ENCODE results near the gene FOXP3.

FOXP3 gene

GRCh38 chrX:49209434-49210251 is 54.9 kb downstream of the FOXP3 start:
- TF ChIP-seq CTCF (IDR thresholded peaks at IDR 0.05), result no peak

GRCh38 chrX:49208399-49208798 is 56.1 kb downstream of the FOXP3 start:
- TF ChIP-seq CTCF (IDR thresholded peaks at IDR 0.05), result no peak

- no peak for TF ChIP-seq CTCF (IDR thresholded peaks at IDR 0.05)
Observed at GRCh38 chrX:49206543-49206942, 58.0 kb downstream of the FOXP3 start.

GRCh38 chrX:49205443-49205842 is 59.1 kb downstream of the FOXP3 start:
- TF ChIP-seq CTCF (IDR thresholded peaks at IDR 0.05), result no peak

- TF ChIP-seq CTCF (IDR thresholded peaks at IDR 0.05), result no peak
Observed at GRCh38 chrX:49204709-49205108, 59.8 kb downstream of the FOXP3 start.

GRCh38 chrX:49204017-49204416 is 60.5 kb downstream of the FOXP3 start:
- TF ChIP-seq CTCF (IDR thresholded peaks at IDR 0.05), result no peak

- TF ChIP-seq CTCF (IDR thresholded peaks at IDR 0.05), result no peak
Observed at GRCh38 chrX:49203536-49203935, 61.0 kb downstream of the FOXP3 start.

- no peak for TF ChIP-seq CTCF (IDR thresholded peaks at IDR 0.05)
Observed at GRCh38 chrX:49202022-49202421, 62.5 kb downstream of the FOXP3 start.
